ENCODE data around the gene RET. TPM values are rescaled to one million over a fixed set of nuclear protein-coding genes. Genes with fewer than 3 reads are reported as not detected.

RET gene
- polyA plus RNA-seq, 3 donors, result 0.08 to 0.39 (median 0.14) TPM

DNA sequence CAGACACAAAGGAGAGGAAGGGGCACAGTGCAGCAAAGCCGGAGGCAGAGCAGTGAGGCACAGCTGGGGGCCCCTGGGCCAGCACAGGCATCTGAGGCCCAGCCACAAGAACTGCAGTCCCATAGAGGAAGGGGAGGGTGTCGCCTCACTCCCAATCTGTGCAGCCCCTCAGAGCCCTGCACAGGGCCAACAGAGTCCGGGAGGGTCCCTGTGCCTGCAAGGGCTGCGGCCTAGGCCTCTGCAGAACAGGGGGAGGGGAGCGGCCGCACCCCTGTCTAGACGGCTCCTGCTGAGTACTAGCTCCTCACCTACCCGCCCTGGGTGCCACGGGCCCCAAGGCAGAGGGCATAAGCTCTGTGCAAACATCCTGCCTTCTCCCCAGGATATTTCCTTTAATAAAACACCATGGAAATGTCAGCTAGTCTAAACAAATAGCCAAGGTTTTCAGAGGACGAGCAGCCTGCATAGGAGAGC lies 32.4 kb upstream of the RET start:
- Mint-ChIP-seq H3K9me3 (no peaks in the 10 kb centered on the region), H3K27me3 (ENCODE audit: low read depth in 3 of 3) (peaks cover 0 to 8% (median 1%) of the 10 kb centered on the region in 3 donors), H3K4me3 (no peak overlapping the region), H3K4me1 (no peaks in the 10 kb centered on the region), H3K36me3 (no peaks in the 10 kb centered on the region), H3K27ac (no peak overlapping the region)
- Histone ChIP-seq H3K27me3 (ENCODE audit: control insufficient read depth in 2 of 2, insufficient read depth in 2 of 2, low read length in 2 of 2) (no peaks in the 10 kb centered on the region), H4K20me1 (ENCODE audit: insufficient read depth, low read length) (no peaks in the 10 kb centered on the region), H3K9me3 (replicated peaks in 1 of 2; ENCODE audit: control insufficient read depth in 1 of 2, insufficient read depth in 1 of 2, low read length in 2 of 2) (no peaks in the 10 kb centered on the region), H3K79me2 (ENCODE audit: insufficient read depth, low read length) (no peaks in the 10 kb centered on the region), H2AFZ (ENCODE audit: insufficient read depth, low read depth, low read length, poor library complexity, severe bottlenecking) (no peak overlapping the region), H3K4me1 (ENCODE audit: control insufficient read depth in 1 of 2, insufficient read depth in 2 of 2, low read length in 2 of 2) (no peaks in the 10 kb centered on the region), H3K4me3 (replicated peaks in 1 of 3; ENCODE audit: low read depth in 2 of 3, low read length in 3 of 3) (no peak overlapping the region), H3K4me2 (replicated peaks; ENCODE audit: extremely low read depth, low read length, poor library complexity, severe bottlenecking) (no peak overlapping the region), H3K27ac (ENCODE audit: low read depth in 1 of 2, low read length in 2 of 2) (no peak overlapping the region), H3K36me3 (replicated peaks in 1 of 2; ENCODE audit: control insufficient read depth in 1 of 2, insufficient read depth in 2 of 2, low read length in 2 of 2) (no peaks in the 10 kb centered on the region), H3K9ac (ENCODE audit: insufficient read depth, low read length, poor library complexity, severe bottlenecking) (no peak overlapping the region)
- intact Hi-C loops (cut with micrococcal nuclease), result no loop called here
- TF ChIP-seq CTCF (IDR thresholded peaks at IDR 0.05), result no peak
- no peak for DNase-seq
- WGBS (ENCODE audit: insufficient coverage), result 85% methylated on average over 6 of the region's 10 CpGs

DNA sequence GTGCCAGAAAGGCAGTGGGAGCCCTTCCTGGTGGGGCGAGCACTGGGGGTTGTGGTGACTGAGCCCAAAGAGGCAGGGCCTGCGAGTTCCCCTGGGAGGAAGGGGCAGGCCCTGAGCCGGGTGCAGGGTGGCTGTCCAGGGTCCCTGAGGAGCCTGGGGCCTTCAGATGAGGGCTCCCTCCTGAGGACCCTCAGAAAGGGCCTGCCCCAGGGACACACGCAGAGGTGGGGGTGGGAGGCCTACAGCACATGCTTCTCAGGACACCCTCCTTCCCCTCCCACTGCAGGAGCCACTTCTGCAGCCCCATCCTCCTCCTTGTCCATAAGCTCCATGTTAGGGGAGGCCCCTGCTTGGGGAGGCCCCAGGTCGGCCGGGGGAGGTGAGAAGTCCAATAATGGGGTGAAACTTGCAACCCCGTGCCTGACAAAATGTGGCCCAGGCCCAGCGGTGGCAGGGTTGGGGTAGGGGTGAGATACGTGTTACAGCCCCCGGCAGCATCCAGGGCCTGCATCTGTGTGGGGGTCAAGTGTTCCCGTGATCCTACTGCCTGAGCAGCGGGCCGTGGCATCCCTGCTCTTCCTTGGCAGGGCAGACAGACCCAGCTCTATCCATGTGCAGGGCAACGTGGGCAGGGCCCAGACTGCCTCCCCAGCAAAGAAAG lies 31.8 kb upstream of the RET start:
- Mint-ChIP-seq H3K36me3 (no peaks in the 10 kb centered on the region), H3K27ac (peak overlapping the region in 1 of 7 donors; percentile 57), H3K27me3 (ENCODE audit: low read depth in 3 of 3) (peaks cover 0 to 8% (median 0%) of the 10 kb centered on the region in 3 donors), H3K4me1 (no peaks in the 10 kb centered on the region), H3K4me3 (no peak overlapping the region), H3K9me3 (no peaks in the 10 kb centered on the region)
- Histone ChIP-seq H3K27ac (ENCODE audit: low read depth in 1 of 2, low read length in 2 of 2) (no peak overlapping the region), H4K20me1 (ENCODE audit: insufficient read depth, low read length) (no peaks in the 10 kb centered on the region), H3K9ac (ENCODE audit: insufficient read depth, low read length, poor library complexity, severe bottlenecking) (no peak overlapping the region), H3K4me1 (ENCODE audit: control insufficient read depth in 1 of 2, insufficient read depth in 2 of 2, low read length in 2 of 2) (no peaks in the 10 kb centered on the region), H3K27me3 (ENCODE audit: control insufficient read depth in 2 of 2, insufficient read depth in 2 of 2, low read length in 2 of 2) (no peaks in the 10 kb centered on the region), H2AFZ (ENCODE audit: insufficient read depth, low read depth, low read length, poor library complexity, severe bottlenecking) (no peak overlapping the region), H3K4me3 (replicated peaks in 1 of 3; ENCODE audit: low read depth in 2 of 3, low read length in 3 of 3) (no peak overlapping the region), H3K36me3 (replicated peaks in 1 of 2; ENCODE audit: control insufficient read depth in 1 of 2, insufficient read depth in 2 of 2, low read length in 2 of 2) (no peaks in the 10 kb centered on the region), H3K9me3 (replicated peaks in 1 of 2; ENCODE audit: control insufficient read depth in 1 of 2, insufficient read depth in 1 of 2, low read length in 2 of 2) (no peaks in the 10 kb centered on the region), H3K79me2 (ENCODE audit: insufficient read depth, low read length) (no peaks in the 10 kb centered on the region), H3K4me2 (replicated peaks; ENCODE audit: extremely low read depth, low read length, poor library complexity, severe bottlenecking) (no peak overlapping the region)
- intact Hi-C loops (cut with micrococcal nuclease), result no loop called here
- 91% methylated on average over 12 of the region's 14 CpGs for WGBS (ENCODE audit: insufficient coverage)
- no peak for DNase-seq
- no peak for TF ChIP-seq CTCF (IDR thresholded peaks at IDR 0.05)

Data from CD14-positive monocyte (primary cell).